ENCODE data around the gene LRP1B.

DNA sequence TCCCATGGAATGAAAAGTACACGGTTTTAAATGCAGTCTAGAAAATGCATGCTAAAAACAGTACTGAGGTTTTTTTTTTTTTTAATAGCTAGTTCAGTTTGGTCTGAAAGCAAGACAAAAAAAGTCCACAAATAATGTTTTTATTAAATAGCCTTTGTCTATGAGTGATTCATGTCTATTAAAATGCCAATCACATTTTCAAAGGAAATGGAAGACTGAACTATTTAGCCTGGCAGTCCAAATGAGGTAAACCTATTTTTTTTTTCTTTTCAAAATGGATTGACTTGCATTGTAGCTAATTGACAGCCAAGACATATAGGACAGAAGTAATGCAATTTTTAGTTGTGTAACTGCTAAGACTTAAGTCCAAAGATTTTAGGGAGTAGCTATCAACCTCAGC lies 90.3 kb downstream of the LRP1B start:
- TF ChIP-seq, protein P1, sequence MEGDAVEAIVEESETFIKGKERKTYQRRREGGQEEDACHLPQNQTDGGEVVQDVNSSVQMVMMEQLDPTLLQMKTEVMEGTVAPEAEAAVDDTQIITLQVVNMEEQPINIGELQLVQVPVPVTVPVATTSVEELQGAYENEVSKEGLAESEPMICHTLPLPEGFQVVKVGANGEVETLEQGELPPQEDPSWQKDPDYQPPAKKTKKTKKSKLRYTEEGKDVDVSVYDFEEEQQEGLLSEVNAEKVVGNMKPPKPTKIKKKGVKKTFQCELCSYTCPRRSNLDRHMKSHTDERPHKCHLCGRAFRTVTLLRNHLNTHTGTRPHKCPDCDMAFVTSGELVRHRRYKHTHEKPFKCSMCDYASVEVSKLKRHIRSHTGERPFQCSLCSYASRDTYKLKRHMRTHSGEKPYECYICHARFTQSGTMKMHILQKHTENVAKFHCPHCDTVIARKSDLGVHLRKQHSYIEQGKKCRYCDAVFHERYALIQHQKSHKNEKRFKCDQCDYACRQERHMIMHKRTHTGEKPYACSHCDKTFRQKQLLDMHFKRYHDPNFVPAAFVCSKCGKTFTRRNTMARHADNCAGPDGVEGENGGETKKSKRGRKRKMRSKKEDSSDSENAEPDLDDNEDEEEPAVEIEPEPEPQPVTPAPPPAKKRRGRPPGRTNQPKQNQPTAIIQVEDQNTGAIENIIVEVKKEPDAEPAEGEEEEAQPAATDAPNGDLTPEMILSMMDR (IDR thresholded peaks at IDR 0.05; ENCODE audit: borderline replicate concordance, extremely low read depth, low read length, poor library complexity, severe bottlenecking), result no peak
- no peak for TF ChIP-seq EZH2 (IDR thresholded peaks at IDR 0.05; ENCODE audit: borderline replicate concordance, low read depth, low read length, severe bottlenecking)

All from DND-41 (cell line).